Fibroblast of skin of abdomen (primary cell): Measurements from ENCODE around the gene SYT13.

ENCODE experiments used
- DNase-seq: peaks from one replicate; pipeline ENCODE4 v3.0.0-alpha.2; 2013

Gene SYT13

GRCh38 chr11:45246241-45246640, 39.9 kb downstream of the SYT13 start:
- DNase-seq, result no peak

- DNase-seq, result no peak
Observed at GRCh38 chr11:45245218-45246045, 40.7 kb downstream of the SYT13 start.

- DNase-seq, result no peak
Observed at GRCh38 chr11:45243967-45244366, 42.2 kb downstream of the SYT13 start.

GRCh38 chr11:45239733-45240132, 46.4 kb downstream of the SYT13 start:
- no peak for DNase-seq

- DNase-seq, result peak; percentile 30
Observed at GRCh38 chr11:45238724-45239123, 47.4 kb downstream of the SYT13 start.

GRCh38 chr11:45237711-45238315, 48.3 kb downstream of the SYT13 start:
- no peak for DNase-seq

- no peak for DNase-seq
Observed at GRCh38 chr11:45234306-45235006, 51.7 kb downstream of the SYT13 start.

- DNase-seq, result no peak
Observed at GRCh38 chr11:45233804-45234170, 52.4 kb downstream of the SYT13 start.

- peak; percentile 30 for DNase-seq
Observed at GRCh38 chr11:45233121-45233803, 52.9 kb downstream of the SYT13 start.

- DNase-seq, result no peak
Observed at GRCh38 chr11:45232341-45233080, 53.6 kb downstream of the SYT13 start.

GRCh38 chr11:45229401-45230020, 56.6 kb downstream of the SYT13 start:
- DNase-seq, result no peak

GRCh38 chr11:45227836-45228235, 58.3 kb downstream of the SYT13 start:
- no peak for DNase-seq

- no peak for DNase-seq
Observed at GRCh38 chr11:45226901-45227300, 59.2 kb downstream of the SYT13 start.

GRCh38 chr11:45225961-45226871, 59.9 kb downstream of the SYT13 start:
- no peak for DNase-seq

GRCh38 chr11:45225277-45225676, 60.9 kb downstream of the SYT13 start:
- no peak for DNase-seq

- DNase-seq, result no peak
Observed at GRCh38 chr11:45224766-45225165, 61.4 kb downstream of the SYT13 start.

- DNase-seq, result no peak
Observed at GRCh38 chr11:45223496-45223895, 62.6 kb downstream of the SYT13 start.

- no peak for DNase-seq
Observed at GRCh38 chr11:45219411-45219810, 66.7 kb downstream of the SYT13 start.

- no peak for DNase-seq
Observed at GRCh38 chr11:45218705-45219104, 67.4 kb downstream of the SYT13 start.

- peak; percentile 15 for DNase-seq
Observed at GRCh38 chr11:45217991-45218390, 68.2 kb downstream of the SYT13 start.

GRCh38 chr11:45216901-45217300, 69.2 kb downstream of the SYT13 start:
- no peak for DNase-seq
